T-helper 9 cell (primary cell): ENCODE measurements around the gene CD2AP.
"Not testable (repeated sequence)": the region's sequence is repeated elsewhere in the genome, so short reads cannot be mapped to it uniquely, and the experiment has no call there.

Experiments used
- DNase-seq: peaks from one replicate; pipeline ENCODE4 v3.0.0-alpha.2; 2020
- total RNA-seq, 2 donors: gene quantifications; one replicate each; lab custom pipeline; 2026; lab: John Stamatoyannopoulos, UW

CD2AP gene
- total RNA-seq, result 78.9 to 96.5 reads per million in 2 donors

- peak; percentile 93 for DNase-seq
Observed at GRCh38 chr6:47477497-47478232, at the start of gene CD2AP. TSS of gene CD2AP (plus strand) at chr6:47477789. CDS start at chr6:47478245, 456 bp downstream.

GRCh38 chr6:47428288-47428687 lies 49.3 kb upstream of the CD2AP start:
- DNase-seq, result no peak

DNA sequence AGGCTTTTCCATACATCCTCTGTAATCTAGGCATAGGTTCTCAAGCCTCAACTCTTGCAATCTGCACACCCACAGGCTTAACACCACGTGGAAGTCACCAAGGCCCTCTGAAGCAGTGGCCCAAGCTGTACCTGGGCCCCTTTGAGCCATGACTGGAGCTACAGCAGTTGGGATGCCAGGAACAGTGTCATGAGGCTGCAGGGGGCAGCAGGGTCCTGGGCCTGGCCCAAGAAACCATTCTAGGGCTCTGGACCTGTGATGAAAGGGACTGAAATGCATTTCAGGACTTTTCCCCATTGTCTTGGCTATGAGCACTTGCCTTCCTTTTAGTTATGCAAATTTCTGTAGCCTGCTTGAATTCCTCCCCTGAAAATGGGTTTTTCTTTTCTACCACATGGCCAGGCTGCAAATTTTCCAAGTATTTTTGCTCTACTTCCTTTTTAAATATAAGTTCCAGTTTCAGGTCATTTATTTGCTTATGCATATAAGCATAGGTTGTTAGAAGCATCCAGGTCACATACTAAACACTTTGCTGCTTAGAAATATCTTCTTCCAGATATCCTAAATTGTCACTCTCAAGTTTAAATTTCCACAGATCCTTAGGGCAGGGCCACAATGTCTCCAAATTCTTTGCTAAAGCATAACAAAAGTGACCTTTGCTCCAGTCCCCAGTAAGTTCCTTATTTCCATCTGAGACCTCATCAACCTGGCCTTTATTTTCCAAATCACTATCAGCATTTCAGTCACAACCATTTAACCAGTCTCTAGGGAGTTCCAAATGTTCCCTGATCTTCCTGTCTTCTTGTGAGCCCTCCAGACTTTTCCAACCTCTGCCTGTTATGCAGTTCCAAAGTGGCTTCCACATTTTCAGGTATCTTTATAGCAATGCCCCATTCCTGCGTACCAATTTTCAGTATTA lies 48.6 kb upstream of the CD2AP start:
- no peak for DNase-seq

- DNase-seq, result no peak
Observed at GRCh38 chr6:47434372-47435253, 43.0 kb upstream of the CD2AP start.

- DNase-seq, result no peak
Observed at GRCh38 chr6:47435254-47435612, 42.4 kb upstream of the CD2AP start.

DNA sequence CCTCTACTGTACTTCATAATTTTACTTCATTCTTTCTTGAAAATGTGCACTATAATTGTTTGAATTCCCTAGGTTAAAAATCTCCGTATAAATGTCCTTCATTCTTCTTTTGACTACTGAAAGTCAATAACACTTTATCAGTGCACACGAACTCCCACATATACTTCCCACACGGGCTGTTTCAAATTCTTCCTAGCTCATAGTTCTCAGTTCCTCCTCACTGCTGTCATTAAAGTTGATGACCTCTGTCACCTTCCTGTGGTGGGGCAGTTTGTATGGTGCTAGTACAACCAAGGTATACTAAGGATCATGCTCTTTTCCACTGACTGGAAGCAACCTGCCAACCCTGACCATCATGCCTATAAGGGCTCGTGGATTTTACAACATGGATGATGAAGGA lies 40.0 kb upstream of the CD2AP start:
- no peak for DNase-seq

DNA sequence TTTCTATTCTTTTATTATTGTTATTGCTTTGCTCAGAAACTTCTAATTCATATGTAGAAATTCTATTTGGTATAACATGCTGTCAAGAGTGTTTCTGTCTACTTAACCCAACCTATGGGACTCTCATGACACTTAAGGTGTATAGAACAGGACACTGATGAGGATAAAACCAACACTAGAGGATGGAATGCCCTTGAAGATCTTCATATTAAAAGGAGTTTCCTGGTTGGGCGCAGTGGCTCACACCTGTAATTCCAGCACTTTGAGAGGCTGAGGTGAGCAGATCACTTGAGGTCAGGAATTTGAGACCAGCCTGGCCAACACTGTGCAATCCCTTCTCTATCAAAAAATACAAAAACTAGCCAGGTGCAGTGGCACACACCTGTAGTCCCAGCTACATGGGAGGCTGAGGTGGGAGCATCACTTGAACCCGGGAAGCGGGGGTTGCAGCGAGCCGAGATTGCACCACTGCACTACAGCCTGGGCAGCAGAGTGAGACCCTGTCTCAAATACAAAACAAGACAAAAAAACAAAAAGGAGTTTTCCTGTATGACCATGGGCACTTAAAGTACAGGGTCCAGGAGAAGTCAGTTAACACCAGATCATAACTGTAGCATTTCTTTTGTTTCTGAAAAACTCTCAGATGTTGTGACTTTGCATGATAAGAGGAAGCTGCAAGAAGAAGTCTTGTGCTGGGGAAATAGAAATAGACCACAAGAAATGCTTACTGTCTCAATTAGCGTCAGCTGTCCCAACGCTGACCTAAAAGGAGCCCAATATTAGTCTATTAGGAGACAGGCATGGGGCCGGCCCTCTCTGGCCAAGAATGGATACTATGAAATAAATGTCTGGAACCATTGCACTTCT lies 38.9 kb upstream of the CD2AP start:
- DNase-seq, result no peak

- no peak for DNase-seq
Observed at GRCh38 chr6:47439348-47439668, 38.3 kb upstream of the CD2AP start.

- DNase-seq, result no peak
Observed at GRCh38 chr6:47440719-47441118, 36.9 kb upstream of the CD2AP start.

- DNase-seq, result not testable (repeated sequence)
Observed at GRCh38 chr6:47444964-47445363, 32.6 kb upstream of the CD2AP start.

DNA sequence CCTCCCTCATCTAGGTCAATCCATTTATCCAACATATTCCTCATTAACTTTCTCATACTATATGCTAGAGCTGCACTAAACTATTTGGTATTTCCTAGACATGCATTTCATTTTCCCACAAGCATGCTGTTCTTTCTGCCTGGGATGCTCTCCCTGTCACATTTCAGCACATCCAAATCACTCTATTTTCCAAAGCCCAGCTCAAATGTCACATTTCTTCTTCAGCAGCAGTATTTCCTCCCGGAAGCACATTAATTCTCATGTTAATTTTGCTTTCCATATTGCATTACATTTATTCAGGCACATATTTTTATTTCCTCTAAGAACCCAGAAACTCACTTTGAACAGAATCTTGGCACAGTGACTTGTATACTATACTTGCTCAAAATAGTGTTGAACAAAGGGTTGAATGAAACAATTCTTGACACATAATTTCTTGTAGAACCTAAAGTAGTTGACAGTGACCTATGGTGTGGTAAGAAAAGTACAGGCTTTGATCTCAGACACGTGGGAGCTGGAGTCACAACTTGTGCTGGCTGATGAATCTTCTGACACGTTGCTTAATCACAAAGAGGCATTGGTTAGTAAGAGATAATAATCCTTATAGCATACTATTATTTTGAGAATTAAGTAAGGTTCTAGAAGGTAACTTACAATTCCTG lies 30.8 kb upstream of the CD2AP start:
- DNase-seq, result no peak

DNA sequence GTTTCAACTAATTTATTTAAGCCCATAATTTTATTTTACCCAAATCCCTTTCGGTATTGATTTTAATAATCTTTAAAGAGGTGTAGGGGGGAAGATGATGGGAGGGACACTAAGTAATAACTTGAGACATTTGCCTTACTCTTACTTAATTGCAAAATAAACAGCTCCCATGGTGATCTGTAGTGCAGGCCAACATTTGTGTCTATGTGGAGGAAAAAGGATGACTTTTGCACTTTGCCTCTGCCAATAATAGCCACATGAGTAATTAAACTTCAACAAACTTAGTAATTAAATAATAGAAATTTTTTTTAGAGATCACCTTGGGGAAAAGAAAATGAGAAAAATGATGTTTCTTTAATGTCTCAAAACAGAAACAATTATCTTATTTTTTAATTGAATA lies 29.9 kb upstream of the CD2AP start:
- DNase-seq, result no peak

GRCh38 chr6:47451162-47451561 lies 26.4 kb upstream of the CD2AP start:
- no peak for DNase-seq

DNA sequence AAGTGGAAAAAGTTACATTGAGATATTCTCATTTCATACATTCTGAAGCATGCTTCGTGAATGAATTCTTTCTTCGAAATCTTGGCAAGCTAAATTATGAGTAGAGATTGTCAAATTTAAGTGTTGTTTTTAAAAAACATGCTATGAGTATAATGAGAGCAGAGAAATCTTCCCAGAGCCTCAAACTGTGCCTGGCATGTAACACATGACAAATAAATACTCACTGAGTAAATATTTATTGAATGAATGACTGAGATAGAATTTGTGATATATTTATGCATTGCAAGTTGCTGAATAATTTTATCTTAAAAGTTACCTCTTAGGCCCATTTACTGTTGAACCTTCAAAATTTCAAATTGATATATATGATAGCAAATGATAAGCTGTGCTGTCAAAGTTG lies 24.7 kb upstream of the CD2AP start:
- DNase-seq, result no peak

DNA sequence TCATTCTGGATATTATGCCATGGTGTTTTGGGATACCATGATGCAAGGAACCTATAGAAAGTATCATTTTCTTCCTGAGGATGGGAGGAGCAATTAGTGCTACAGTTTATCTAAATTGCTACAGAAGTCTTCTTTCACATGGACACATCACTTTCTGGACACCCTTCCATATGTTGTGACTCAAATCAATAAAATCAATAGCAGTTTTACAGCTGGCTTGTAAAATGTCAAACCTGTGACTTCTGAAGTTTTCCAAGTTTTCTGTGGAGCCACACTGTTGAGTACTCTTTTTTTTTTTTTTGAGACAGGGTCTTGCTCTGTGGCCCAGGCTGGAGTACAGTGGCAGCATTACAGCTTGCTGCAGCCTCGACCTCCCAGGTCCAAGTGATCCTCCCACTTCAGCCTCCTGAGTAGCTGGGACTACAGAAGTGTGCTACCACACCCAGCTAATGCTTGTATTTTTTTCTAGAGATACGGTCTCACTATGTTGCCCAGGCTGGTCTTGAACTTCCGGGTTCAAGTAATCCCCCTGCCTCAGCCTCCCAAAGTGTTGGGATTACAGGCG lies 24.1 kb upstream of the CD2AP start:
- no peak for DNase-seq

DNA sequence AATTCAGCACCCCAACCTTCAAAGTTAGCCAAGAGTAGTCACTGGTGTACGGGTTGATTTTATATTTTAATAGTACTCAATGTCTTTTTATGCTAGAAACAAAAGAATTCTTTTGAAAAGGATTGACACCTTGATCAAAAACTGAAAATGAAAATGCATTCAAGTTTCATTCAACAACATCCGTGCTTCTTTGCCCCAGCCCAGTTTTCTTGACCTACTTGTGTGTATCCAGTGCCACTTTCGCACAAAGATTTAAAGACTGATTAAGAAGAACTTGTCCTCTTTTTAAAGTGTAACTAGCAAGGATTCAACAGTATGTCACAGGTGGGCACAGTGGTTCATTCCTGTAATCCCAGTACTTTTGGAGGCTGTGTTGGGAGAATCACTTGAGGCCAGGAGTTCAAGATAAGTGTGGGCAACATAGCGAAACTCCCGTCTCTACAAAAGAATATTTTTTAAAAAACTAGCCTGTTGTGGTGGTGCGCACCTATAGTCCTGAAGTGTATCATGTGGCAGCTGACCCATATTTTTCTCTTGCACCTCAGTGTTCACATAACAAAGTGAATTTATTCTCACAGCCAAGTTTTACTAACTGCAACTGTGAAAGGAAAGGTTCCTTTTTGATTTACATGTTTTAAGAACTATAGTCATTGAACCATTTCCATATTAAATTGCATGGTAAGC lies 22.7 kb upstream of the CD2AP start:
- no peak for DNase-seq

- DNase-seq, result no peak
Observed at GRCh38 chr6:47455533-47456209, 21.9 kb upstream of the CD2AP start.

DNA sequence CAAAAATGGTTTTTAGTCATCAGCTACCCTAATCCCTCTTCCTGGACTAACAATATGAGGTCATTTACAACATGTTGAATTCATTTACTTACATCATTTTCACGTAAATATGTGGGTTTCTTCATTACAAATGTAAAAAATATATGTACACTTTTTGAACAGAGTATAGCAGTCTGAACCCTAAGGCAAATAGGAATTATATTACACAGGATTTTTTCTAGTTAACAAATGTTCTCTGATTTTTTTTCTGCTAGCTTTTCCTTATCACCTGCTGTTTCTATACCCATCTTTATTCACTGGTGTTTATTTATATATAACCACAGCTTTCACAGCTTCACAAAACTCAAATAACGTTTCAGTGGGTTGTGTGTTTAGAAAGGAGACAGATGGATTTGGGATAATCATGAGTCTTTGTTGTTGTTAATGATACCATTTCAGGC lies 21.0 kb upstream of the CD2AP start:
- no peak for DNase-seq

DNA sequence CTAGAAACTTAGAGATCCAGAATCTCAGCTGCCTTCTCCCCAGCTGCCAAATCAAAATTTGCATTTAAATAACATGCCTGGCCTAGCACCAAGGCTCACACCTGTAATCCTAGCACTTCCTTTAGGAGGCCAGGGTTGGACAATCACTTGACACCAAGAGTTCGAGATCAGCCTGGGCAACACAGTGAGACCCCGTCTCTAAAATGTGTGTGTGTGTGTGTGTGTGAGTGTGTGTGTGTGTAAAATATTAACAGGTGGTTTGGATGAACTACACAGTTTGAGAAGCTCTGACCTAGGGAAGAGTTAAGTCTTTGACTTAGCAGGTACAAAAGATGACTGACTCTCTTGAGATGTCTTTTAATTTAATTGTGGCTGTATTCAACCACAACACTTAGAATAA lies 20.2 kb upstream of the CD2AP start:
- DNase-seq, result no peak

- no peak for DNase-seq
Observed at GRCh38 chr6:47464052-47464451, 13.5 kb upstream of the CD2AP start.
